Mesodermal cell (in vitro differentiated cells): ENCODE data around the gene TTC23.
"Not testable (repeated sequence)": the region's sequence is repeated elsewhere in the genome, so short reads cannot be mapped to it uniquely, and the experiment has no call there.

Experiments
- H3K27ac ChIP-seq: 2 replicates; pipeline ENCODE4 v1.7.0; 2013; ENCODE audit warnings: mild to moderate bottlenecking, low read depth, low read length, moderate library complexity; ENCODE audit not compliant: severe bottlenecking
- H3K36me3 ChIP-seq: 2 replicates; pipeline ENCODE4 v1.7.1; 2013; ENCODE audit warnings: mild to moderate bottlenecking, low read length, moderate library complexity; ENCODE audit not compliant: control insufficient read depth, insufficient read depth
- H3K4me1 ChIP-seq: one replicate; pipeline ENCODE4 v1.7.1; 2013; ENCODE audit warnings: mild to moderate bottlenecking, low read length; ENCODE audit not compliant: insufficient read depth, control insufficient read depth, poor library complexity, severe bottlenecking
- H3K4me3 ChIP-seq: 2 replicates; pipeline ENCODE4 v1.7.0; 2013; ENCODE audit warnings: low read length, control low read depth, mild to moderate bottlenecking; ENCODE audit not compliant: insufficient read depth, poor library complexity, severe bottlenecking; ENCODE audit errors: extremely low read depth
- H3K9me3 ChIP-seq: 2 replicates; pipeline ENCODE4 v1.7.1; 2013; ENCODE audit warnings: mild to moderate bottlenecking, low read length, moderate library complexity; ENCODE audit not compliant: control insufficient read depth
- WGBS, 2 experiments: methylation state at CpG; one replicate each; pipeline ENCODE4 v1.1.5; 2013; ENCODE audit warnings: missing lambda C conversion rate in 2 of 2; ENCODE audit not compliant: insufficient coverage in 2 of 2; 5-methylcytosine and 5-hydroxymethylcytosine counted together

The TTC23 gene

GRCh38 chr15:99201408-99202175 is 47.8 kb downstream of the TTC23 start:
- Histone ChIP-seq H3K4me3 (no peak overlapping the region), H3K4me1 (no peaks in the 10 kb centered on the region), H3K27ac (no peak overlapping the region), H3K9me3 (no peaks in the 10 kb centered on the region), H3K36me3 (peaks cover 13% of the 10 kb centered on the region)
- WGBS, 2 experiments: 83 to 100% methylated on average over 2 to 3 of the region's 6 CpGs

- no peaks in the 10 kb centered on the region for H3K4me1 ChIP-seq
- H3K27ac ChIP-seq: no peak overlapping the region
- peaks cover 1% of the 10 kb centered on the region for H3K9me3 ChIP-seq
- 100% methylated on average over 1 of the region's 3 CpGs for WGBS, 2 experiments
- peaks cover 25% of the 10 kb centered on the region for H3K36me3 ChIP-seq
- H3K4me3 ChIP-seq: no peak overlapping the region
Observed at GRCh38 chr15:99197856-99198255, 51.5 kb downstream of the TTC23 start.

GRCh38 chr15:99192181-99192580 is 57.2 kb downstream of the TTC23 start:
- not testable (repeated sequence) for H3K27ac ChIP-seq, H3K4me1 ChIP-seq, H3K4me3 ChIP-seq, H3K9me3 ChIP-seq
- peaks cover 29% of the 10 kb centered on the region for H3K36me3 ChIP-seq
- 89 to 100% methylated on average over 1 of the region's 1 CpG for WGBS, 2 experiments

GRCh38 chr15:99187936-99188335 is 61.4 kb downstream of the TTC23 start:
- Histone ChIP-seq H3K36me3 (peaks cover 32% of the 10 kb centered on the region), H3K27ac (no peak overlapping the region), H3K4me3 (no peak overlapping the region), H3K9me3 (peaks cover 9% of the 10 kb centered on the region), H3K4me1 (no peaks in the 10 kb centered on the region)

GRCh38 chr15:99185414-99186130 is 63.8 kb downstream of the TTC23 start:
- Histone ChIP-seq H3K4me3 (no peak overlapping the region), H3K4me1 (peaks cover 7% of the 10 kb centered on the region), H3K9me3 (no peaks in the 10 kb centered on the region), H3K36me3 (peaks cover 15% of the 10 kb centered on the region), H3K27ac (no peak overlapping the region)
- 93 to 96% methylated on average over 3 of the region's 4 CpGs for WGBS, 2 experiments

GRCh38 chr15:99182791-99183190 is 66.6 kb downstream of the TTC23 start:
- no peak overlapping the region for H3K4me3 ChIP-seq
- no peak overlapping the region for H3K27ac ChIP-seq
- H3K4me1 ChIP-seq: peaks cover 7% of the 10 kb centered on the region
- peaks cover 15% of the 10 kb centered on the region for H3K36me3 ChIP-seq
- 71 to 100% methylated on average over 1 of the region's 1 CpG for WGBS, 2 experiments
- no peaks in the 10 kb centered on the region for H3K9me3 ChIP-seq

GRCh38 chr15:99181545-99181971 is 67.8 kb downstream of the TTC23 start:
- 40 to 55% methylated on average over 1 to 3 of the region's 4 CpGs for WGBS, 2 experiments
- H3K27ac ChIP-seq: no peak overlapping the region

GRCh38 chr15:99180964-99181306 is 68.4 kb downstream of the TTC23 start:
- no peak overlapping the region for H3K4me3 ChIP-seq
- WGBS, 2 experiments: 100% methylated on average over 1 of the region's 2 CpGs; no CpG with 5 or more reads in 1 of the 2 experiments
- peaks cover 16% of the 10 kb centered on the region for H3K4me1 ChIP-seq
- no peak overlapping the region for H3K27ac ChIP-seq
- peaks cover 15% of the 10 kb centered on the region for H3K36me3 ChIP-seq
- no peaks in the 10 kb centered on the region for H3K9me3 ChIP-seq

More at GRCh38 chr15:99181545-99181971, 67.8 kb downstream of the TTC23 start:
- H3K36me3 ChIP-seq: peaks cover 15% of the 10 kb centered on the region
- H3K4me1 ChIP-seq: peaks cover 16% of the 10 kb centered on the region
- H3K9me3 ChIP-seq: no peaks in the 10 kb centered on the region
- no peak overlapping the region for H3K4me3 ChIP-seq

GRCh38 chr15:99180086-99180963 is 69.1 kb downstream of the TTC23 start:
- Histone ChIP-seq H3K9me3 (no peaks in the 10 kb centered on the region), H3K36me3 (peaks cover 9% of the 10 kb centered on the region), H3K4me3 (no peak overlapping the region), H3K4me1 (peaks cover 19% of the 10 kb centered on the region), H3K27ac (no peak overlapping the region)
- WGBS, 2 experiments: 89 to 100% methylated on average over 1 to 3 of the region's 3 CpGs

GRCh38 chr15:99177679-99178078 is 71.7 kb downstream of the TTC23 start:
- no peaks in the 10 kb centered on the region for H3K9me3 ChIP-seq
- H3K36me3 ChIP-seq: peaks cover 6% of the 10 kb centered on the region
- H3K4me3 ChIP-seq: no peak overlapping the region
- peaks cover 27% of the 10 kb centered on the region for H3K4me1 ChIP-seq
- no peak overlapping the region for H3K27ac ChIP-seq
- 90 to 100% methylated on average over 2 of the region's 2 CpGs for WGBS, 2 experiments
